Measurements from ENCODE around the gene CREB5.

- TF ChIP-seq TCF12 (IDR thresholded peaks at IDR 0.05; ENCODE audit: low read depth), result no peak
- TF ChIP-seq EGR1 (IDR thresholded peaks at IDR 0.05), result no peak
- TF ChIP-seq CREB1 (IDR thresholded peaks at IDR 0.05; ENCODE audit: low read depth), result no peak
- TF ChIP-seq EP300 (IDR thresholded peaks at IDR 0.05; ENCODE audit: borderline replicate concordance), result no peak
- TF ChIP-seq YY1 (IDR thresholded peaks at IDR 0.05; ENCODE audit: low read depth), result no peak
- no peak for TF ChIP-seq TAF1 (IDR thresholded peaks at IDR 0.05; ENCODE audit: low read depth)
- no peak for TF ChIP-seq REST (IDR thresholded peaks at IDR 0.05; ENCODE audit: low read depth)
- no peak for TF ChIP-seq ZBTB7A (IDR thresholded peaks at IDR 0.05; ENCODE audit: low read depth)
- TF ChIP-seq MAX (IDR thresholded peaks at IDR 0.05), result no peak
- no peak for TF ChIP-seq RAD21 (IDR thresholded peaks at IDR 0.05; ENCODE audit: low read depth)
- no peak for TF ChIP-seq NFIC (IDR thresholded peaks at IDR 0.05)
- no peak for TF ChIP-seq CEBPB (IDR thresholded peaks at IDR 0.05)
Measured at GRCh38 chr7:28586736-28587135, 174.4 kb downstream of the CREB5 start.
